K562 (cell line): Measurements from ENCODE around the gene CYRIA. TPM values are rescaled to one million over a fixed set of nuclear protein-coding genes. Genes with fewer than 3 reads are reported as not detected.

ENCODE experiments used
- ATAC-seq: fragments of 200-7000 bp; cut with Tn5 transposase; 3 replicates; pipeline ENCODE4 v1.9.1; 2020; ENCODE audit warnings: moderate library complexity
- BruUV-seq: library from RNA; stranded (reverse); fragments of 400-500 nt; replicated peaks from 2 replicates; lab custom pipeline; 2021; lab: Mats Ljungman, UMichigan
- CTCF ChIA-PET: fragments of 300-600 bp; formaldehyde crosslinking; extraction: SDS; loops from one replicate; lab custom pipeline; 2021; ENCODE audit warnings: low intra/inter-chr PET ratio; lab: Yijun Ruan, JAX
- POLR2A ChIA-PET: fragments of 300-600, 350-650 bp; sonication (Branson Sonifier 250); formaldehyde crosslinking; extraction: SDS; loops from one replicate; lab custom pipeline; 2021; ENCODE audit warnings: antibody characterized with exemption, inconsistent platforms; lab: Yijun Ruan, JAX
- DNase-seq, 4 experiments: peaks; one replicate each; pipeline versions ENCODE4 v3.0.0 to v3.0.0-alpha.2; 2011 to 2018; ENCODE audit warnings: low spot score in 3 of 4, mixed read lengths in 3 of 4; ENCODE audit errors: extremely low read depth in 1 of 4
- FAIRE-seq: peaks from 2 replicates; lab custom pipeline; 2011; peaks lifted over from hg19 to GRCh38; lab: Jason Lieb, UNC
- H2AFZ ChIP-seq: 2 replicates; pipeline ENCODE4 v1.6.0; 2011; ENCODE audit warnings: low read depth, low read length, control low read depth, inconsistent platforms
- H3K27ac ChIP-seq: fragments of 200-600 bp; 3 replicates; pipeline ENCODE4 v1.8.0; 2011; ENCODE audit warnings: low read depth, mild to moderate bottlenecking, control low read depth, inconsistent platforms, low read length, moderate library complexity, mixed read lengths; ENCODE audit errors: extremely low read depth
- H3K27me3 ChIP-seq, 2 experiments: fragments of 300-600 bp in 1 of 2; 2 replicates in 1 of 2; 3 replicates in 1 of 2; pipeline versions ENCODE4 v1.6.0 to v1.8.0; 2011; ENCODE audit warnings: inconsistent platforms in 2 of 2, low read length in 2 of 2, mild to moderate bottlenecking in 1 of 2, mixed read lengths in 1 of 2, moderate library complexity in 1 of 2; ENCODE audit not compliant: control insufficient read depth in 2 of 2, insufficient read depth in 2 of 2
- H3K36me3 ChIP-seq: fragments of 300-600 bp; 3 replicates; pipeline ENCODE4 v1.8.0; 2011; ENCODE audit warnings: mild to moderate bottlenecking, low read length, inconsistent platforms; ENCODE audit not compliant: control insufficient read depth, insufficient read depth
- H3K4me1 ChIP-seq, 2 experiments: fragments of 200-600 bp in 1 of 2; replicated peaks in 1 of 2; 2 replicates in 1 of 2; 3 replicates in 1 of 2; pipeline versions ENCODE4 v1.5.1 to v1.8.0; 2011; ENCODE audit warnings: inconsistent platforms in 2 of 2, low read length in 2 of 2, mild to moderate bottlenecking in 1 of 2, mixed read lengths in 1 of 2, moderate library complexity in 1 of 2; ENCODE audit not compliant: control insufficient read depth in 2 of 2, insufficient read depth in 2 of 2
- H3K4me2 ChIP-seq: 2 replicates; pipeline ENCODE4 v1.6.1; 2011; ENCODE audit warnings: low read length, control low read depth, inconsistent platforms, mixed read lengths; ENCODE audit not compliant: insufficient read depth
- H3K4me3 ChIP-seq: fragments of 200-600 bp; sonication (generic), shearing (Covaris generic); 2 replicates; pipeline ENCODE4 v1.5.1; 2016; ENCODE audit warnings: control low read depth, inconsistent platforms
- H3K79me2 ChIP-seq: fragments of 200-600 bp; 3 replicates; pipeline ENCODE4 v1.8.0; 2011; ENCODE audit warnings: low read length, inconsistent platforms; ENCODE audit not compliant: control insufficient read depth, insufficient read depth
- H3K9ac ChIP-seq, 2 experiments: 2 replicates each; pipeline versions ENCODE4 v1.6.0 to v1.6.1; 2011; ENCODE audit warnings: low read depth in 2 of 2, low read length in 2 of 2, control low read depth in 1 of 2, inconsistent platforms in 1 of 2, mild to moderate bottlenecking in 1 of 2, mixed read lengths in 1 of 2; ENCODE audit not compliant: insufficient read depth in 1 of 2
- H3K9me1 ChIP-seq: one replicate; pipeline ENCODE4 v1.6.0; 2011; ENCODE audit warnings: inconsistent platforms, mild to moderate bottlenecking, low read length, moderate library complexity; ENCODE audit not compliant: control insufficient read depth, insufficient read depth
- H3K9me3 ChIP-seq: replicated peaks from 2 replicates; pipeline ENCODE4 v1.5.1; 2011; ENCODE audit warnings: low read depth, low read length, inconsistent platforms; ENCODE audit not compliant: control insufficient read depth, insufficient read depth
- H4K20me1 ChIP-seq: replicated peaks from 2 replicates; pipeline ENCODE4 v1.6.1; 2011; ENCODE audit warnings: low read length, inconsistent platforms, mixed read lengths; ENCODE audit not compliant: control insufficient read depth, insufficient read depth
- FOXK2 ChIP-seq, 2 experiments: fragments of 450-650 bp; IDR thresholded peaks in 1 of 2; conservative IDR thresholded peaks in 1 of 2; 2 replicates each; pipeline ENCODE4 v1.6.1; 2016; ENCODE audit warnings: low read depth in 2 of 2, mild to moderate bottlenecking in 1 of 2
- HDAC6 ChIP-seq: IDR thresholded peaks from 2 replicates; pipeline ENCODE4 v1.6.1; 2012; ENCODE audit warnings: low read depth, mild to moderate bottlenecking, control low read depth, inconsistent platforms, low read length, moderate library complexity
- HIVEP1 ChIP-seq: fragments of 250-450 bp; sonication (Bioruptor Pico); IDR thresholded peaks from 2 replicates; pipeline ENCODE4 v1.4.0; 2020; ENCODE audit warnings: mild to moderate bottlenecking
- HSF4 ChIP-seq: fragments of 250-450 bp; sonication (Bioruptor Pico); IDR thresholded peaks from 2 replicates; pipeline ENCODE4 v2.1.2; 2022; ENCODE audit warnings: mild to moderate bottlenecking, moderate library complexity, borderline replicate concordance
- PHB ChIP-seq: fragments of 250-450 bp; sonication (Bioruptor Pico); IDR thresholded peaks from 2 replicates; pipeline ENCODE4 v1.5.0; 2021
- POLR2AphosphoS5 ChIP-seq: IDR thresholded peaks from 2 replicates; pipeline ENCODE4 v1.6.1; 2011; ENCODE audit warnings: mild to moderate bottlenecking, low read depth, low read length, moderate library complexity; ENCODE audit not compliant: control insufficient read depth, insufficient read depth
- TAF15 ChIP-seq: fragments of 200-400 bp; formaldehyde crosslinking; IDR thresholded peaks from 2 replicates; pipeline ENCODE4 v1.6.1; 2017; ENCODE audit warnings: mild to moderate bottlenecking, low read depth, low read length, moderate library complexity
- WGBS: fragments of 100-300 bp; shearing (Covaris generic); methylation state at CpG from one replicate; pipeline ENCODE4 v1.1.6; 2016; ENCODE audit warnings: low coverage, mixed read lengths; ENCODE audit not compliant: insufficient coverage; ENCODE audit errors: missing lambda C conversion rate; 5-methylcytosine and 5-hydroxymethylcytosine counted together
- in situ Hi-C: fragments of 300-500 bp; cut with MboI; formaldehyde crosslinking; loops from 4 replicates; pipeline ENCODE4 v1.15.0; 2018; ENCODE audit warnings: inconsistent platforms, mixed read lengths
- intact Hi-C: fragments of 100-400 bp; cut with micrococcal nuclease; formaldehyde crosslinking; loops from 2 replicates; pipeline ENCODE4 v1.14.2; 2022
- polyA plus RNA-seq, 8 experiments: library from polyadenylated mRNA; depleted of rRNA in 4 of 8; stranded (reverse) in 5 of 8; unstranded in 3 of 8; fragments of >200 nt; fragmentation: Nextera tagmentation in 2 of 8; fragmentation: Illumina TruSeq in 1 of 8; extraction: Ambion mirVana in 2 of 8; extraction: Trizol in 1 of 8; gene quantifications; 2 replicates each; pipeline versions ENCODE4 v1.2.1 to v1.2.3, GENCODE V29; 2011 to 2014; ENCODE audit warnings: inconsistent platforms in 1 of 8, missing spikeins in 1 of 8
- total RNA-seq, 7 experiments: library from RNA; depleted of rRNA in 6 of 7; stranded (reverse); fragments of >200 nt in 6 of 7; fragmentation: Illumina TruSeq in 2 of 7; extraction: Trizol in 2 of 7; gene quantifications; 2 replicates each; pipeline versions ENCODE4 v1.2.1 to v1.2.3, GENCODE V29; 2011 to 2021; ENCODE audit warnings: low replicate concordance in 1 of 7

Gene CYRIA
- total and polyA plus RNA-seq, 9 of the 15 experiments (the other 6 are each of a cell fraction or from before 2014, with no cell fraction given), result 0.84 to 5.6 (median 3.0) TPM

GRCh38 chr2:16678964-16679363, 13.3 kb upstream of the CYRIA start:
- no peaks in the 10 kb centered on the region for H3K4me1 ChIP-seq
- in situ Hi-C loops, result no loop called here
- DNase-seq, result no peak
- peaks cover 2% of the 10 kb centered on the region; the same call in 1 of the 2 replicates for H3K9me3 ChIP-seq
- BruUV-seq, result no TSS peak
- no peak overlapping the region for H3K4me3 ChIP-seq
- H3K27ac ChIP-seq, result no peak overlapping the region
- no peak overlapping the region for H3K9ac ChIP-seq
- FAIRE-seq, result no peak
- POLR2A ChIA-PET, result no interaction called here
- intact Hi-C loops, result no loop called here
- CTCF ChIA-PET, result no interaction called here
- no peaks in the 10 kb centered on the region for H3K9me1 ChIP-seq
- no peak overlapping the region for H2AFZ ChIP-seq
- TF ChIP-seq HIVEP1 (CRISPR knock-in tag) (no peak), TAF15 (no peak), HSF4 (CRISPR knock-in tag) (no peak), HDAC6 (no peak), PHB (no peak), POLR2AphosphoS5 (no peak), FOXK2 (conservative IDR thresholded peaks at IDR 0.05 in 1 of 2, IDR thresholded peaks at IDR 0.05 in 1 of 2; ENCODE audit: low read depth in 2 of 2) (no peak)
- ATAC-seq, result no peak
- H3K27me3 ChIP-seq, result peaks cover 0 to 7% of the 10 kb centered on the region in 2 experiments; a peak in 1 of 5 replicates
- no peak overlapping the region for H3K4me2 ChIP-seq
- WGBS, result 2% methylated on average over 4 of the region's 4 CpGs
- no peaks in the 10 kb centered on the region for H3K79me2 ChIP-seq
- H4K20me1 ChIP-seq, result no peaks in the 10 kb centered on the region
- H3K36me3 ChIP-seq, result no peaks in the 10 kb centered on the region
